ENCODE results near the gene SMARCB1. TPM values are rescaled to one million over a fixed set of nuclear protein-coding genes. Genes with fewer than 3 reads are reported as not detected.

The SMARCB1 gene
- total RNA-seq, 1 experiment from 2014 or later: 80.2 TPM

DNA sequence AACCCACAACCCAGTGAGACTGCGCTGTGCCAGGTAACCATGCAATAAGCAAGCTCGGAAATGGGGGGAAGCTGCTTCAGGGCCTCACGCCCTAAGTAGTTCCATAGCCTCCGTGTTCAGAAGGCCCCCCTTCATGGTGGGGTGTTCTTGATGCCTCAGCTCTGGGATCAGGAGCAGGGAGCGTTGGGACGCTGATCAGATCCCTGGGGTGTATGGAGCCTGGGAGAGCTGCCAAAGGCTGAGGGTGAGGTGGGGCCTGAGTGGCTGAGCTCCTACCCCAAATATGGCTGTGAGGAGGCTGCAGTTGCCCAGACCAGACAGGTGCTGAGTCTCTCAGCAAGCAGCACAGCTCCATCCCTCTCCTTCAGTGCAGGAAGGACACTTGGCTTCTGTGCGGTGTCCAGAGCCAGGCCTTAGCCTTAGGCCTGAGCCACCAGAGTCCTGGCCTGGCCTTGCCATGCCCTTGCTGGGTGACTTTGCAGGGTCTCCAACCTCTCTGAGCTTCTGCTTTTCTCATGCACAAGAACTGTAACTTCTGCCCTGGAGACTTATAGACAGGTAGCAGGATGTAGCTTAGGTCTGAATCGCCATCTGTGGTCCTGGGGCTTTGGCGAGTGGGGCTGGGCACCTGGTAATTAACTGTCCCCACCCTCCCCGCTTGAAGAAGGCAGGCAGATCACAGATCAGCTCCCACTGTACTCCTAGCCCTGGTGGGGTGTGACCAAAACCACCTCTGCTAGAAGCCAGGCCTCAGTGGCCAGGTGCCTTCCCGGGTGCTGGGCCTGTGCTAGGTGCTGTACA lies 8.8 kb upstream of the SMARCB1 start:
- POLR2A ChIA-PET (ENCODE audit: unreplicated experiment): interaction anchor here (0.6 kb wide), 1 partner anchor 1572 kb away, joined by 3 read pairs; no protein-coding TSS in a partner anchor
- Histone ChIP-seq H3K27me3 (ENCODE audit: insufficient read depth, low read depth) (no peaks in the 10 kb centered on the region), H3K4me3 (no peak overlapping the region), H3K9me3 (ENCODE audit: insufficient read depth, low read depth) (no peaks in the 10 kb centered on the region), H3K79me2 (ENCODE audit: low read depth) (no peaks in the 10 kb centered on the region), H3K4me1 (replicated peaks; ENCODE audit: insufficient read depth) (peaks cover 16% of the 10 kb centered on the region), H3K9me2 (ENCODE audit: insufficient read depth) (no peaks in the 10 kb centered on the region), H3K27ac (no peak overlapping the region), H2AFZ (no peak overlapping the region), H3K36me3 (ENCODE audit: low read depth) (no peaks in the 10 kb centered on the region), H3K4me2 (no peak overlapping the region), H3F3A (ENCODE audit: insufficient read depth, low read depth) (peaks cover 17% of the 10 kb centered on the region; the same call in 1 of the 2 replicates), H4K20me1 (ENCODE audit: insufficient read depth) (no peaks in the 10 kb centered on the region)
- no peak for DNase-seq
- intact Hi-C loops (cut with micrococcal nuclease; ENCODE audit: unreplicated experiment): no loop called here
- BruUV-seq (replicated peaks): no TSS peak
- TF ChIP-seq EZH2 (IDR thresholded peaks at IDR 0.05; ENCODE audit: low read depth): no peak
- TF ChIP-seq, protein P1, sequence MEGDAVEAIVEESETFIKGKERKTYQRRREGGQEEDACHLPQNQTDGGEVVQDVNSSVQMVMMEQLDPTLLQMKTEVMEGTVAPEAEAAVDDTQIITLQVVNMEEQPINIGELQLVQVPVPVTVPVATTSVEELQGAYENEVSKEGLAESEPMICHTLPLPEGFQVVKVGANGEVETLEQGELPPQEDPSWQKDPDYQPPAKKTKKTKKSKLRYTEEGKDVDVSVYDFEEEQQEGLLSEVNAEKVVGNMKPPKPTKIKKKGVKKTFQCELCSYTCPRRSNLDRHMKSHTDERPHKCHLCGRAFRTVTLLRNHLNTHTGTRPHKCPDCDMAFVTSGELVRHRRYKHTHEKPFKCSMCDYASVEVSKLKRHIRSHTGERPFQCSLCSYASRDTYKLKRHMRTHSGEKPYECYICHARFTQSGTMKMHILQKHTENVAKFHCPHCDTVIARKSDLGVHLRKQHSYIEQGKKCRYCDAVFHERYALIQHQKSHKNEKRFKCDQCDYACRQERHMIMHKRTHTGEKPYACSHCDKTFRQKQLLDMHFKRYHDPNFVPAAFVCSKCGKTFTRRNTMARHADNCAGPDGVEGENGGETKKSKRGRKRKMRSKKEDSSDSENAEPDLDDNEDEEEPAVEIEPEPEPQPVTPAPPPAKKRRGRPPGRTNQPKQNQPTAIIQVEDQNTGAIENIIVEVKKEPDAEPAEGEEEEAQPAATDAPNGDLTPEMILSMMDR (conservative IDR thresholded peaks at IDR 0.05): no peak
- CTCF ChIA-PET: no interaction called here

DNA sequence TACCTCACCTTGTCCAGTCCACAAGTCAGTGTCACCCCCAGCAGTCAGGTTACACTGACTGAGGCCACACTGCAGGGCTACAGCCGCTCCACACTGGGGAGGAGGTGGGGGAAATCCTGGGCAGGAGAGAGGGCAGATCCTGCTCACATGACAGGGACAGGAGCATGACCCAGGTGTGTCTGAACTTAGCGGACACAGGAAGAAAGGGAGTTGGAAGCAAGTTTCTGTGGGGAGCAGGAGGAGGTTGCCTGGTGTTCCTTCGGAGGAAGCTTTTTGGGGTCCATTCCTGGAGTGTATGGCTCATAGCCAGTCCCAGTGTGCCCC lies 8.2 kb upstream of the SMARCB1 start:
- Histone ChIP-seq H4K20me1 (ENCODE audit: insufficient read depth) (no peaks in the 10 kb centered on the region), H3K4me1 (replicated peaks; ENCODE audit: insufficient read depth) (peaks cover 16% of the 10 kb centered on the region), H2AFZ (no peak overlapping the region), H3K27me3 (ENCODE audit: insufficient read depth, low read depth) (no peaks in the 10 kb centered on the region), H3K9me3 (ENCODE audit: insufficient read depth, low read depth) (no peaks in the 10 kb centered on the region), H3K4me3 (no peak overlapping the region), H3K36me3 (ENCODE audit: low read depth) (no peaks in the 10 kb centered on the region), H3K27ac (no peak overlapping the region), H3K9me2 (ENCODE audit: insufficient read depth) (no peaks in the 10 kb centered on the region), H3F3A (ENCODE audit: insufficient read depth, low read depth) (peaks cover 12% of the 10 kb centered on the region; the same call in 1 of the 2 replicates), H3K79me2 (ENCODE audit: low read depth) (no peaks in the 10 kb centered on the region), H3K4me2 (no peak overlapping the region)
- TF ChIP-seq, protein P1 (conservative IDR thresholded peaks at IDR 0.05): no peak
- no peak for TF ChIP-seq EZH2 (IDR thresholded peaks at IDR 0.05; ENCODE audit: low read depth)
- intact Hi-C loops (cut with micrococcal nuclease; ENCODE audit: unreplicated experiment): no loop called here
- CTCF ChIA-PET: no interaction called here
- BruUV-seq (replicated peaks): no TSS peak
- no peak for DNase-seq
- POLR2A ChIA-PET (ENCODE audit: unreplicated experiment): no interaction called here

DNA sequence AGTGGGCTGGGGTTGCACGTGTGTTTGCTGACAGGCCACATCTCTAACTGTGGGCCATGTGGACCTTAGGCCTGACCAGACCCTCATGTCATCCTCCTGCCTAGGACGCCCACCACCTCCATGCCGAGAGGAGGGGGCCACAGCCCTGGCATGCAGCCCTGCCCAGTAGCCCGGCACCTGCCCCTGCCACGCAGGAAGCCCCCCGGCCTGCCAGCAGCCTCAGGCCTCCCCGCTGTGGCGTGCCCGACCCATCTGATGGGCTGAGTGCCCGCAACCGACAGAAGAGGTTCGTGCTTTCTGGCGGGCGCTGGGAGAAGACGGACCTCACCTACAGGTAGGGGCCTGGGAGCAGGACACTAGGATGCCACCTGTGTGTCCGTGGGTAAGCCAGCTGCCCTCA lies 7.7 kb upstream of the SMARCB1 start:
- H3K4me3 ChIP-seq: no peak overlapping the region
- H3K27ac ChIP-seq: no peak overlapping the region
- ChIA-PET POLR2A (ENCODE audit: unreplicated experiment) (no interaction called here), CTCF (no interaction called here)
- H3K4me1 ChIP-seq (replicated peaks; ENCODE audit: insufficient read depth): peaks cover 16% of the 10 kb centered on the region
- no peak for TF ChIP-seq EZH2 (IDR thresholded peaks at IDR 0.05; ENCODE audit: low read depth)
- TF ChIP-seq, protein P1 (conservative IDR thresholded peaks at IDR 0.05): no peak
- H3K79me2 ChIP-seq (ENCODE audit: low read depth): no peaks in the 10 kb centered on the region
- H3K27me3 ChIP-seq (ENCODE audit: insufficient read depth, low read depth): no peaks in the 10 kb centered on the region
- H4K20me1 ChIP-seq (ENCODE audit: insufficient read depth): no peaks in the 10 kb centered on the region
- H3F3A ChIP-seq (ENCODE audit: insufficient read depth, low read depth): peaks cover 12% of the 10 kb centered on the region; the same call in 1 of the 2 replicates
- no peaks in the 10 kb centered on the region for H3K9me3 ChIP-seq (ENCODE audit: insufficient read depth, low read depth)
- BruUV-seq (replicated peaks): no TSS peak
- no peak overlapping the region for H3K4me2 ChIP-seq
- no peak overlapping the region for H2AFZ ChIP-seq
- H3K36me3 ChIP-seq (ENCODE audit: low read depth): no peaks in the 10 kb centered on the region
- no peaks in the 10 kb centered on the region for H3K9me2 ChIP-seq (ENCODE audit: insufficient read depth)
- no peak for DNase-seq
- intact Hi-C loops (cut with micrococcal nuclease; ENCODE audit: unreplicated experiment): no loop called here
